HG03025 (cell line): ENCODE measurements around the gene CCR5AS.

Experiments
- ATAC-seq: cut with Tn5 transposase; IDR thresholded peaks from one replicate; pipeline ENCODE4 v1.9.1; 2021; ENCODE audit warnings: mild to moderate bottlenecking, moderate library complexity; ENCODE audit not compliant: unreplicated experiment, low FRiP score

CCR5AS gene

GRCh38 chr3:46383211-46383950 lies 23.5 kb downstream of the CCR5AS start:
- no peak for ATAC-seq

- no peak for ATAC-seq
Measured at GRCh38 chr3:46381625-46382024, 25.2 kb downstream of the CCR5AS start.

GRCh38 chr3:46380471-46381221 lies 26.2 kb downstream of the CCR5AS start:
- no peak for ATAC-seq

- no peak for ATAC-seq
Measured at GRCh38 chr3:46378426-46378942, 28.4 kb downstream of the CCR5AS start.

GRCh38 chr3:46375814-46376213 lies 31.1 kb downstream of the CCR5AS start:
- ATAC-seq = no peak

- ATAC-seq = no peak
Measured at GRCh38 chr3:46375218-46375617, 31.6 kb downstream of the CCR5AS start.

GRCh38 chr3:46374755-46375154 lies 32.1 kb downstream of the CCR5AS start:
- ATAC-seq = no peak

GRCh38 chr3:46372492-46373359 lies 34.1 kb downstream of the CCR5AS start:
- ATAC-seq = no peak

GRCh38 chr3:46371519-46372340 lies 35.1 kb downstream of the CCR5AS start:
- ATAC-seq = no peak

GRCh38 chr3:46370839-46371518 lies 35.9 kb downstream of the CCR5AS start, which contains the start of gene CCR5:
CCR5 (plus strand) TSS chr3:46370946; CDS start chr3:46372903, 1,957 bp downstream.
- no peak for ATAC-seq

- ATAC-seq = no peak
Measured at GRCh38 chr3:46369675-46370132, 37.2 kb downstream of the CCR5AS start.

- no peak for ATAC-seq
Measured at GRCh38 chr3:46369151-46369550, 37.7 kb downstream of the CCR5AS start.

- ATAC-seq = no peak
Measured at GRCh38 chr3:46368569-46368968, 38.3 kb downstream of the CCR5AS start.

- no peak for ATAC-seq
Measured at GRCh38 chr3:46367811-46368210, 39.1 kb downstream of the CCR5AS start.

- ATAC-seq = no peak
Measured at GRCh38 chr3:46365737-46366524, 40.9 kb downstream of the CCR5AS start.

GRCh38 chr3:46365041-46365440 lies 41.8 kb downstream of the CCR5AS start:
- no peak for ATAC-seq

- no peak for ATAC-seq
Measured at GRCh38 chr3:46361408-46362283, 45.2 kb downstream of the CCR5AS start.
